Fibroblast of skin of left biceps (primary cell): ENCODE results near the gene SNRPD3.
"Not testable (repeated sequence)": the region's sequence is repeated elsewhere in the genome, so short reads cannot be mapped to it uniquely, and the experiment has no call there.

Experiments used
- DNase-seq, 2 experiments: peaks; one replicate each; pipeline ENCODE4 v3.0.0-alpha.2; 2013; ENCODE audit warnings: low read depth in 2 of 2

SNRPD3 gene

GRCh38 chr22:24609888-24610287, 54.1 kb downstream of the SNRPD3 start:
- DNase-seq = not testable (repeated sequence)

- not testable (repeated sequence) for DNase-seq
Observed at GRCh38 chr22:24614794-24615193, 59.0 kb downstream of the SNRPD3 start.

GRCh38 chr22:24621244-24621643, 65.4 kb downstream of the SNRPD3 start:
- not testable (repeated sequence) for DNase-seq

GRCh38 chr22:24622596-24622995, 66.8 kb downstream of the SNRPD3 start:
- DNase-seq = not testable (repeated sequence)
